Embryonic facial prominence (tissue), 1 donor: ENCODE results near the gene REG3G.
"Not testable (repeated sequence)": the region's sequence is repeated elsewhere in the genome, so short reads cannot be mapped to it uniquely, and the experiment has no call there.

Experiments used
- DNase-seq: peaks from one replicate; pipeline ENCODE4 v3.0.0-alpha.2; 2016; ENCODE audit errors: extremely low spot score

REG3G gene

GRCh38 chr2:79016342-79016741, 9.2 kb upstream of the REG3G start:
- no peak for DNase-seq

GRCh38 chr2:79026061-79026460, 559 bp downstream of the REG3G start:
- DNase-seq = no peak

- no peak for DNase-seq
Observed at GRCh38 chr2:79039944-79040343, 14.4 kb downstream of the REG3G start.

- DNase-seq = no peak
Observed at GRCh38 chr2:79041032-79041448, 15.5 kb downstream of the REG3G start.

- not testable (repeated sequence) for DNase-seq
Observed at GRCh38 chr2:79053486-79053885, 28.0 kb downstream of the REG3G start.

- DNase-seq = not testable (repeated sequence)
Observed at GRCh38 chr2:79054769-79055168, 29.3 kb downstream of the REG3G start.

- no peak for DNase-seq
Observed at GRCh38 chr2:79065201-79065600, 39.7 kb downstream of the REG3G start.

GRCh38 chr2:79071078-79071477, 45.6 kb downstream of the REG3G start:
- DNase-seq = no peak
